CD4-positive, alpha-beta memory T cell (primary cell): ENCODE results near the gene MSRB2. TPM values are rescaled to one million over a fixed set of nuclear protein-coding genes. Genes with fewer than 3 reads are reported as not detected.
"Not testable (repeated sequence)": the region's sequence is repeated elsewhere in the genome, so short reads cannot be mapped to it uniquely, and the experiment has no call there.

ENCODE experiments used
- CTCF ChIA-PET: fragments of 350-600 bp; sonication (Branson Sonifier 250); formaldehyde crosslinking; loops from one replicate; lab custom pipeline; 2021; ENCODE audit warnings: inconsistent platforms; ENCODE audit not compliant: partially characterized antibody; lab: Charles Lee
- POLR2A ChIA-PET: fragments of 350-600 bp; sonication (Branson Sonifier 250); formaldehyde crosslinking; loops from one replicate; lab custom pipeline; 2021; ENCODE audit not compliant: partially characterized antibody; lab: Charles Lee
- DNase-seq, 5 donors: peaks; one replicate each; pipeline versions ENCODE4 v3.0.0 to v3.0.0-alpha.2; 2020 to 2022; ENCODE audit warnings: mixed read lengths in 1 of 5
- H3K27ac ChIP-seq: one replicate; pipeline ENCODE4 v1.7.0; 2013; ENCODE audit warnings: low read depth, low read length
- H3K27me3 ChIP-seq: 2 replicates; pipeline ENCODE4 v1.7.0; 2013; ENCODE audit warnings: mild to moderate bottlenecking, low read length, moderate library complexity; ENCODE audit not compliant: insufficient read depth
- H3K36me3 ChIP-seq: 2 replicates; pipeline ENCODE4 v1.7.0; 2013; ENCODE audit warnings: mild to moderate bottlenecking, low read length, moderate library complexity; ENCODE audit not compliant: insufficient read depth
- H3K4me1 ChIP-seq: 2 replicates; pipeline ENCODE4 v1.7.0; 2013; ENCODE audit warnings: mild to moderate bottlenecking, low read length, moderate library complexity; ENCODE audit not compliant: insufficient read depth
- H3K4me3 ChIP-seq, 2 donors: one replicate each; pipeline ENCODE4 v1.7.0; 2013; ENCODE audit warnings: low read length in 2 of 2, mild to moderate bottlenecking in 1 of 2
- H3K9me3 ChIP-seq, 2 donors: one replicate each; pipeline ENCODE4 v1.7.0; 2013; ENCODE audit warnings: low read length in 2 of 2, control low read depth in 1 of 2; ENCODE audit not compliant: control insufficient read depth in 1 of 2
- H3K27ac Mint-ChIP-seq, 7 donors: one replicate each; pipeline ENCODE4 v1.8.0; 2020 to 2021; ENCODE audit warnings: mixed read lengths in 7 of 7, mild to moderate bottlenecking in 6 of 7, inconsistent platforms in 3 of 7, moderate library complexity in 3 of 7
- H3K27me3 Mint-ChIP-seq, 2 donors: one replicate each; pipeline ENCODE4 v1.8.0; 2020 to 2021; ENCODE audit warnings: mixed read lengths in 2 of 2
- H3K36me3 Mint-ChIP-seq, 2 donors: one replicate each; pipeline ENCODE4 v1.8.0; 2020 to 2021; ENCODE audit warnings: mixed read lengths in 2 of 2, inconsistent platforms in 1 of 2, mild to moderate bottlenecking in 1 of 2
- H3K4me1 Mint-ChIP-seq, 4 donors: one replicate each; pipeline ENCODE4 v1.8.0; 2020 to 2021; ENCODE audit warnings: mixed read lengths in 4 of 4, mild to moderate bottlenecking in 1 of 4
- H3K4me3 Mint-ChIP-seq, 8 donors: one replicate each; pipeline ENCODE4 v1.8.0; 2020 to 2021; ENCODE audit warnings: mixed read lengths in 8 of 8, mild to moderate bottlenecking in 7 of 8, moderate library complexity in 6 of 8, inconsistent platforms in 3 of 8
- H3K9me3 Mint-ChIP-seq, 8 donors: one replicate each; pipeline ENCODE4 v1.8.0; 2020 to 2021; ENCODE audit warnings: mixed read lengths in 8 of 8, mild to moderate bottlenecking in 5 of 8, inconsistent platforms in 3 of 8, moderate library complexity in 1 of 8
- intact Hi-C: fragments of 100-400 bp; cut with micrococcal nuclease; formaldehyde crosslinking; loops from one replicate; pipeline ENCODE4 v1.15.1; 2023
- polyA plus RNA-seq, 2 donors: library from polyadenylated mRNA; unstranded; fragments of 300-500 nt; fragmentation: Illumina TruSeq; gene quantifications; one replicate each; pipeline ENCODE4 v1.2.3, GENCODE V29; 2021
- total RNA-seq, 2 experiments: library from RNA; stranded (reverse); gene quantifications; one replicate each; pipeline ENCODE4 v1.2.3, GENCODE V29; 2021

Gene MSRB2
- total and polyA plus RNA-seq, 4 experiments from 2014 or later, result 5.3 to 13.0 (median 8.9) TPM

GRCh38 chr10:23064813-23065114 is 30.6 kb upstream of the MSRB2 start:
- H3K9me3 ChIP-seq, H3K9me3 Mint-ChIP-seq, H3K36me3 Mint-ChIP-seq, H3K27ac ChIP-seq, H3K36me3 ChIP-seq, H3K4me3 ChIP-seq, DNase-seq, POLR2A ChIA-PET, H3K27ac Mint-ChIP-seq, H3K4me1 ChIP-seq, H3K4me1 Mint-ChIP-seq, H3K4me3 Mint-ChIP-seq, H3K27me3 ChIP-seq, CTCF ChIA-PET: not testable (repeated sequence)
- intact Hi-C loops, result loop anchor here (5.0 to 10.0 kb wide), 3 partner anchors 490 to 1052 kb away; no protein-coding TSS in a partner anchor
- peaks cover 12 to 19% of the 10 kb centered on the region in 2 donors for H3K27me3 Mint-ChIP-seq

GRCh38 chr10:23065181-23065948 is 30.0 kb upstream of the MSRB2 start:
- Histone ChIP-seq H3K27me3 (no peaks in the 10 kb centered on the region), H3K4me1 (no peaks in the 10 kb centered on the region), H3K9me3 (no peaks in the 10 kb centered on the region), H3K27ac (no peak overlapping the region), H3K4me3 (no peak overlapping the region), H3K36me3 (no peaks in the 10 kb centered on the region)
- Mint-ChIP-seq H3K4me1 (peaks cover 0 to 7% (median 2%) of the 10 kb centered on the region in 4 donors), H3K27ac (no peak overlapping the region), H3K27me3 (peaks cover 7 to 19% of the 10 kb centered on the region in 2 donors), H3K36me3 (no peaks in the 10 kb centered on the region), H3K9me3 (peaks cover 0 to 5% (median 0%) of the 10 kb centered on the region in 8 donors), H3K4me3 (no peak overlapping the region)
- DNase-seq, result no peak
- ChIA-PET POLR2A (no interaction called here), CTCF (interaction anchor here (0.9 to 1.8 kb wide), 4 partner anchors 9 to 1071 kb away, joined by 3 to 7 read pairs (median 4); no protein-coding TSS in a partner anchor)
- intact Hi-C loops, result loop anchor here (5.0 to 10.0 kb wide), 3 partner anchors 491 to 1053 kb away; no protein-coding TSS in a partner anchor

- H3K4me1 Mint-ChIP-seq, result peaks cover 0 to 7% (median 1%) of the 10 kb centered on the region in 4 donors
- no peak overlapping the region for H3K4me3 ChIP-seq
- H3K9me3 ChIP-seq, result no peaks in the 10 kb centered on the region
- intact Hi-C loops, result loop anchor here (5.0 to 10.0 kb wide), 3 partner anchors 493 to 1055 kb away; no protein-coding TSS in a partner anchor
- H3K27ac ChIP-seq, result no peak overlapping the region
- POLR2A ChIA-PET, result no interaction called here
- H3K9me3 Mint-ChIP-seq, result no peaks in the 10 kb centered on the region
- no peaks in the 10 kb centered on the region for H3K36me3 ChIP-seq
- CTCF ChIA-PET, result no interaction called here
- H3K4me3 Mint-ChIP-seq, result no peak overlapping the region
- no peaks in the 10 kb centered on the region for H3K4me1 ChIP-seq
- no peak for DNase-seq
- no peak overlapping the region for H3K27ac Mint-ChIP-seq
- H3K36me3 Mint-ChIP-seq, result no peaks in the 10 kb centered on the region
- peaks cover 4 to 15% of the 10 kb centered on the region in 2 donors for H3K27me3 Mint-ChIP-seq
- H3K27me3 ChIP-seq, result no peaks in the 10 kb centered on the region
Measured at GRCh38 chr10:23067337-23067736, 28.0 kb upstream of the MSRB2 start.

- H3K9me3 ChIP-seq, result no peaks in the 10 kb centered on the region
- peak; percentile 43 to 51 (median 49) for DNase-seq
- CTCF ChIA-PET, result interaction anchor here (0.8 to 0.9 kb wide), 2 partner anchors 9 to 1075 kb away, joined by 3 read pairs; no protein-coding TSS in a partner anchor
- peak overlapping the region in 1 of 7 donors; percentile 41 for H3K27ac Mint-ChIP-seq
- H3K36me3 Mint-ChIP-seq, result no peaks in the 10 kb centered on the region
- peaks cover 4 to 15% of the 10 kb centered on the region in 2 donors for H3K27me3 Mint-ChIP-seq
- H3K27ac ChIP-seq, result no peak overlapping the region
- no peaks in the 10 kb centered on the region for H3K9me3 Mint-ChIP-seq
- POLR2A ChIA-PET, result no interaction called here
- peak overlapping the region in 1 of 8 donors; percentile 10 for H3K4me3 Mint-ChIP-seq
- no peaks in the 10 kb centered on the region for H3K4me1 ChIP-seq
- H3K36me3 ChIP-seq, result no peaks in the 10 kb centered on the region
- H3K4me3 ChIP-seq, result no peak overlapping the region
- H3K27me3 ChIP-seq, result no peaks in the 10 kb centered on the region
- H3K4me1 Mint-ChIP-seq, result peaks cover 0 to 7% (median 1%) of the 10 kb centered on the region in 4 donors
- intact Hi-C loops, result loop anchor here (1.0 to 10.0 kb wide), 4 partner anchors 493 to 1079 kb away; no protein-coding TSS in a partner anchor
Measured at GRCh38 chr10:23067939-23068775, 27.2 kb upstream of the MSRB2 start.

- no peaks in the 10 kb centered on the region for H3K27me3 ChIP-seq
- ChIA-PET POLR2A (no interaction called here), CTCF (interaction anchor here (0.8 to 0.9 kb wide), 3 partner anchors 8 to 1078 kb away, joined by 3 read pairs; no protein-coding TSS in a partner anchor)
- no peaks in the 10 kb centered on the region for H3K9me3 ChIP-seq
- DNase-seq, result no peak
- Mint-ChIP-seq H3K9me3 (no peaks in the 10 kb centered on the region), H3K27me3 (peaks cover 2 to 14% of the 10 kb centered on the region in 2 donors), H3K36me3 (no peaks in the 10 kb centered on the region), H3K4me3 (no peak overlapping the region), H3K27ac (no peak overlapping the region), H3K4me1 (peaks cover 0 to 7% (median 1%) of the 10 kb centered on the region in 4 donors)
- no peaks in the 10 kb centered on the region for H3K4me1 ChIP-seq
- intact Hi-C loops, result loop anchor here (5.0 to 10.0 kb wide), 3 partner anchors 494 to 1057 kb away; no protein-coding TSS in a partner anchor
- no peaks in the 10 kb centered on the region for H3K36me3 ChIP-seq
- H3K27ac ChIP-seq, result no peak overlapping the region
- H3K4me3 ChIP-seq, result no peak overlapping the region
Measured at GRCh38 chr10:23069019-23069815, 26.2 kb upstream of the MSRB2 start.

GRCh38 chr10:23070092-23070912 is 25.1 kb upstream of the MSRB2 start:
- CTCF ChIA-PET, result interaction anchor here (1.8 kb wide), 1 partner anchor 1077 kb away, joined by 6 read pairs; no protein-coding TSS in a partner anchor

More at GRCh38 chr10:23070092-23070912, 25.1 kb upstream of the MSRB2 start:
- H3K27me3 ChIP-seq, intact Hi-C loops, POLR2A ChIA-PET, H3K4me3 Mint-ChIP-seq, H3K9me3 Mint-ChIP-seq, H3K27ac ChIP-seq, H3K36me3 ChIP-seq, H3K4me1 Mint-ChIP-seq, H3K4me1 ChIP-seq, DNase-seq, H3K4me3 ChIP-seq, H3K36me3 Mint-ChIP-seq, H3K9me3 ChIP-seq: not testable (repeated sequence)
- H3K27me3 Mint-ChIP-seq, result peaks cover 3 to 14% of the 10 kb centered on the region in 2 donors
- peak overlapping the region in 1 of 7 donors; percentile 25 for H3K27ac Mint-ChIP-seq
